GM12891 (cell line): Measurements from ENCODE around the gene CCDC6.
"Not testable (repeated sequence)": the region's sequence is repeated elsewhere in the genome, so short reads cannot be mapped to it uniquely, and the experiment has no call there.

Source experiments
- POLR2A ChIP-seq: IDR thresholded peaks from 2 replicates; pipeline ENCODE4 v1.6.1; 2011; ENCODE audit warnings: low read depth, low read length, control low read depth
- POLR2AphosphoS5 ChIP-seq: IDR thresholded peaks from 2 replicates; pipeline ENCODE4 v1.6.1; 2011; ENCODE audit warnings: low read depth, low read length, control low read depth
- SPI1 ChIP-seq: IDR thresholded peaks from 2 replicates; pipeline ENCODE4 v1.6.1; 2011; ENCODE audit warnings: low read depth, low read length, control low read depth
- TAF1 ChIP-seq: IDR thresholded peaks from 2 replicates; pipeline ENCODE4 v1.6.1; 2011; ENCODE audit warnings: low read depth, low read length, control low read depth

DNA sequence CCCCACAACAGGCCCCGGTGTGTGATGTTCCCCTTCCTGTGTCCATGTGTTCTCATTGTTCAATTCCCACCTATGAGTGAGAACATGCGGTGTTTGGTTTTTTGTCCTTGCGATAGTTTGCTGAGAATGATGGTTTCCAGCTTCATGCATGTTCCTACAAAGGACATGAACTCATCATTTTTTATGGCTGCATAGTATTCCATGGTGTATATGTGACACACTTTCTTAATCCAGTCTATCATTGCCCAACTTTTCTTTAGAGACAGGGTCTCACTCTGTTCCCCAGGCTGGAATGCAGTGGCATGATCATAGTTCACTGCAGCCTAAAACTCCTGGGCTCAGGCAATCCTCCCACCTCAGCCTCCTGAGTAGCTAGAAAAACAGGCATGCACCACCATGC, 120.9 kb downstream of the CCDC6 start:
- TF ChIP-seq TAF1, POLR2AphosphoS5, POLR2A, SPI1: not testable (repeated sequence)
